ENCODE measurements around the gene VEPH1. TPM values are rescaled to one million over a fixed set of nuclear protein-coding genes. Genes with fewer than 3 reads are reported as not detected.

Gene VEPH1
- total RNA-seq, 1 experiment from 2014 or later: 7.7 TPM

- no peak overlapping the region for H3K4me2 ChIP-seq (ENCODE audit: insufficient read depth, insufficient read length, low read length)
- H2BK12ac ChIP-seq (ENCODE audit: insufficient read length, low read depth, low read length): no peak overlapping the region
- no peak overlapping the region for H2BK5ac ChIP-seq (ENCODE audit: insufficient read length, low read length)
- H2BK120ac ChIP-seq (ENCODE audit: low read depth, low read length, poor library complexity, severe bottlenecking): no peak overlapping the region
- H2AFZ ChIP-seq (ENCODE audit: low read length): no peak overlapping the region
- H3K9me3 Mint-ChIP-seq: no peaks in the 10 kb centered on the region
- no peak overlapping the region for H4K91ac ChIP-seq (ENCODE audit: insufficient read length, low read depth, low read length)
- no peak overlapping the region for H4K5ac ChIP-seq (ENCODE audit: insufficient read length, low read depth, low read length)
- H3K18ac ChIP-seq (ENCODE audit: insufficient read length, low read depth, low read length): no peak overlapping the region
- no peaks in the 10 kb centered on the region; the same call in 1 of the 2 replicates for H3K27me3 Mint-ChIP-seq (ENCODE audit: low read depth)
- no peak overlapping the region for H3K4ac ChIP-seq (ENCODE audit: low read depth, low read length)
- H3K23me2 ChIP-seq (ENCODE audit: insufficient read length, low read depth, low read length, poor library complexity, severe bottlenecking): no peaks in the 10 kb centered on the region
- no peak overlapping the region for H2BK20ac ChIP-seq (ENCODE audit: low read depth, low read length, poor library complexity, severe bottlenecking)
- no peak for DNase-seq
- H3K79me2 ChIP-seq (ENCODE audit: insufficient read depth, low read length): no peaks in the 10 kb centered on the region
- no peak overlapping the region for H3K9ac ChIP-seq (ENCODE audit: extremely low read depth, insufficient read length, low read length)
- H3K4me1 Mint-ChIP-seq: peaks cover 22 to 28% of the 10 kb centered on the region in 2 experiments
- H3K4me3 Mint-ChIP-seq: no peak overlapping the region
- no peaks in the 10 kb centered on the region for H3K36me3 Mint-ChIP-seq (ENCODE audit: insufficient read depth in 1 of 3, low read depth in 3 of 3)
- H3K23ac ChIP-seq (ENCODE audit: insufficient read length, low read depth, low read length): no peak overlapping the region
- no peak for TF ChIP-seq CTCF (conservative IDR thresholded peaks at IDR 0.05)
- no peak overlapping the region for H4K8ac ChIP-seq (replicated peaks; ENCODE audit: insufficient read length, low read depth, low read length)
- H3K27me3 ChIP-seq (ENCODE audit: insufficient read depth, low read length): no peaks in the 10 kb centered on the region
- WGBS (ENCODE audit: extremely low coverage, insufficient read length, low lambda C conversion rate): no CpG with 5 or more reads among the region's 6 CpGs
- no peak overlapping the region for H3K27ac ChIP-seq (ENCODE audit: insufficient read length, low read depth, low read length)
- H2BK15ac ChIP-seq (ENCODE audit: low read depth, low read length): no peak overlapping the region
- no peaks in the 10 kb centered on the region for H3K79me1 ChIP-seq (ENCODE audit: insufficient read depth, low read depth, low read length, poor library complexity, severe bottlenecking)
- H3K4me1 ChIP-seq (ENCODE audit: insufficient read depth, low read length): no peaks in the 10 kb centered on the region
- no peak overlapping the region for H3K27ac Mint-ChIP-seq
- H3T11ph ChIP-seq (ENCODE audit: low read length): no peak overlapping the region
- H4K20me1 ChIP-seq (ENCODE audit: control insufficient read depth, insufficient read depth, insufficient read length): no peaks in the 10 kb centered on the region
- H3K9me3 ChIP-seq (ENCODE audit: control insufficient read depth, low read depth, low read length): no peaks in the 10 kb centered on the region
- no peak overlapping the region for H3K56ac ChIP-seq (ENCODE audit: insufficient read length, low read depth, low read length)
- no peak overlapping the region for H2AK5ac ChIP-seq (ENCODE audit: insufficient read length, low read length)
- H3K14ac ChIP-seq (ENCODE audit: insufficient read depth, low read length): no peak overlapping the region
These were observed 129.4 kb downstream of the VEPH1 start for GRCh38 chr3:157373783-157374182.
